Gastroesophageal sphincter (tissue), 4 donors: ENCODE measurements around the gene CDKAL1. TPM values are rescaled to one million over a fixed set of nuclear protein-coding genes. Genes with fewer than 3 reads are reported as not detected.

Source experiments
- ATAC-seq: fragments of 150-250 bp; one replicate; pipeline ENCODE4 v1.9.1; 2016; ENCODE audit warnings: mild to moderate bottlenecking, moderate library complexity
- H3K27ac ChIP-seq, 4 donors: fragments of 200-600 bp; sonication (generic) in 3 of 4; 1 replicate in 3 of 4; 2 replicates in 1 of 4; pipeline ENCODE4 v1.5.1; 2016 to 2019
- H3K27me3 ChIP-seq: fragments of 200-600 bp; sonication (generic); one replicate; pipeline ENCODE4 v1.5.1; 2019
- H3K36me3 ChIP-seq, 2 donors: fragments of 200-600 bp; sonication (generic); one replicate each; pipeline ENCODE4 v1.5.1; 2019; ENCODE audit warnings: control low read depth in 1 of 2
- H3K4me1 ChIP-seq, 3 donors: fragments of 200-600 bp; sonication (generic); 1 replicate in 2 of 3; 2 replicates in 1 of 3; pipeline ENCODE4 v1.5.1; 2016 to 2019; ENCODE audit warnings: control low read depth in 2 of 3
- H3K4me3 ChIP-seq, 2 donors: fragments of 200-600 bp; sonication (generic); one replicate each; pipeline ENCODE4 v1.5.1; 2019; ENCODE audit warnings: mild to moderate bottlenecking in 1 of 2, moderate library complexity in 1 of 2
- H3K9me3 ChIP-seq, 3 donors: fragments of 200-600 bp; sonication (generic); one replicate each; pipeline ENCODE4 v1.5.1; 2017 to 2019; ENCODE audit warnings: control low read depth in 2 of 3
- CTCF ChIP-seq, 4 experiments: fragments of 200-600 bp in 2 of 4; fragments of 450-650 bp in 2 of 4; sonication (generic) in 1 of 4; IDR thresholded peaks; one replicate each; pipeline ENCODE4 v1.5.1; 2017 to 2019; ENCODE audit warnings: antibody characterized with exemption in 4 of 4, mild to moderate bottlenecking in 2 of 4, moderate library complexity in 2 of 4
- EP300 ChIP-seq: sonication (generic); formaldehyde crosslinking; IDR thresholded peaks from one replicate; pipeline ENCODE4 v1.6.1; 2017; ENCODE audit warnings: antibody characterized with exemption, mild to moderate bottlenecking
- POLR2A ChIP-seq, 2 donors: fragments of 450-650 bp; IDR thresholded peaks; one replicate each; pipeline ENCODE4 v1.6.1; 2017; ENCODE audit warnings: antibody characterized with exemption in 2 of 2, mild to moderate bottlenecking in 2 of 2, moderate library complexity in 1 of 2
- POLR2AphosphoS5 ChIP-seq: sonication (generic); formaldehyde crosslinking; IDR thresholded peaks from one replicate; pipeline ENCODE4 v1.6.1; 2017; ENCODE audit warnings: antibody characterized with exemption
- WGBS, 2 donors: methylation state at CpG; one replicate each; pipeline ENCODE4 v1.1.5; 2018; ENCODE audit warnings: low coverage in 1 of 2; 5-methylcytosine and 5-hydroxymethylcytosine counted together
- total RNA-seq, 4 donors: library from RNA; depleted of rRNA; stranded (reverse); fragments of >200 nt; gene quantifications; one replicate each; pipeline ENCODE4 v1.1.0, GENCODE V29; 2016

Gene CDKAL1
- total RNA-seq, 4 donors from 2014 or later = 10.9 to 17.9 (median 15.0) TPM

- Histone ChIP-seq H3K4me1 (peaks cover 0 to 29% (median 0%) of the 10 kb centered on the region in 3 donors), H3K4me3 (no peak overlapping the region), H3K27me3 (no peaks in the 10 kb centered on the region), H3K9me3 (no peaks in the 10 kb centered on the region), H3K27ac (no peak overlapping the region), H3K36me3 (no peaks in the 10 kb centered on the region)
- no peak for ATAC-seq
- TF ChIP-seq CTCF (IDR thresholded peaks at IDR 0.05) = no peak
- no peak for TF ChIP-seq POLR2AphosphoS5
- TF ChIP-seq EP300 = no peak
- 57 to 77% methylated on average over 2 of the region's 2 CpGs for WGBS, 2 donors
Measured at GRCh38 chr6:21137700-21138335, 603.6 kb downstream of the CDKAL1 start.

GRCh38 chr6:21138336-21139069, 604.2 kb downstream of the CDKAL1 start:
- Histone ChIP-seq H3K27me3 (no peaks in the 10 kb centered on the region), H3K4me3 (no peak overlapping the region), H3K4me1 (peaks cover 0 to 23% (median 0%) of the 10 kb centered on the region in 3 donors), H3K36me3 (no peaks in the 10 kb centered on the region), H3K27ac (no peak overlapping the region), H3K9me3 (no peaks in the 10 kb centered on the region)
- no peak for ATAC-seq
- WGBS, 2 donors = 45 to 67% methylated on average over 8 of the region's 8 CpGs
- TF ChIP-seq CTCF (IDR thresholded peaks at IDR 0.05) (no peak), EP300 (no peak), POLR2A (IDR thresholded peaks at IDR 0.05) (no peak), POLR2AphosphoS5 (no peak)

GRCh38 chr6:21140966-21141365, 606.7 kb downstream of the CDKAL1 start:
- TF ChIP-seq POLR2AphosphoS5 = no peak
- no peak for TF ChIP-seq POLR2A (IDR thresholded peaks at IDR 0.05)
- TF ChIP-seq EP300 = no peak
- no peak for TF ChIP-seq CTCF (IDR thresholded peaks at IDR 0.05)

GRCh38 chr6:21141616-21142303, 607.5 kb downstream of the CDKAL1 start:
- H3K9me3 ChIP-seq = no peaks in the 10 kb centered on the region
- H3K27me3 ChIP-seq = no peaks in the 10 kb centered on the region
- peaks cover 0 to 9% (median 0%) of the 10 kb centered on the region in 3 donors for H3K4me1 ChIP-seq
- no peak overlapping the region for H3K27ac ChIP-seq
- H3K4me3 ChIP-seq = no peak overlapping the region
- no peak for ATAC-seq
- TF ChIP-seq POLR2A (IDR thresholded peaks at IDR 0.05) (no peak), CTCF (IDR thresholded peaks at IDR 0.05) (no peak)
- WGBS, 2 donors = 100% methylated on average over 1 of the region's 1 CpG
- H3K36me3 ChIP-seq = no peaks in the 10 kb centered on the region

More at GRCh38 chr6:21140966-21141365, 606.7 kb downstream of the CDKAL1 start:
- Histone ChIP-seq H3K36me3 (no peaks in the 10 kb centered on the region), H3K27me3 (no peaks in the 10 kb centered on the region), H3K27ac (no peak overlapping the region), H3K9me3 (no peaks in the 10 kb centered on the region), H3K4me3 (no peak overlapping the region), H3K4me1 (peaks cover 0 to 9% (median 0%) of the 10 kb centered on the region in 3 donors)
- WGBS, 2 donors = 89 to 91% methylated on average over 4 to 6 of the region's 6 CpGs
- ATAC-seq = no peak
